Endometrium (tissue), 2 donors: Measurements from ENCODE around the gene PRSS50.

Experiments
- FAIRE-seq: peaks from 2 replicates; lab custom pipeline; 2012; peaks lifted over from hg19 to GRCh38; lab: Jason Lieb, UNC
- donor health status: control.
- donor health status: control.

Gene PRSS50

DNA sequence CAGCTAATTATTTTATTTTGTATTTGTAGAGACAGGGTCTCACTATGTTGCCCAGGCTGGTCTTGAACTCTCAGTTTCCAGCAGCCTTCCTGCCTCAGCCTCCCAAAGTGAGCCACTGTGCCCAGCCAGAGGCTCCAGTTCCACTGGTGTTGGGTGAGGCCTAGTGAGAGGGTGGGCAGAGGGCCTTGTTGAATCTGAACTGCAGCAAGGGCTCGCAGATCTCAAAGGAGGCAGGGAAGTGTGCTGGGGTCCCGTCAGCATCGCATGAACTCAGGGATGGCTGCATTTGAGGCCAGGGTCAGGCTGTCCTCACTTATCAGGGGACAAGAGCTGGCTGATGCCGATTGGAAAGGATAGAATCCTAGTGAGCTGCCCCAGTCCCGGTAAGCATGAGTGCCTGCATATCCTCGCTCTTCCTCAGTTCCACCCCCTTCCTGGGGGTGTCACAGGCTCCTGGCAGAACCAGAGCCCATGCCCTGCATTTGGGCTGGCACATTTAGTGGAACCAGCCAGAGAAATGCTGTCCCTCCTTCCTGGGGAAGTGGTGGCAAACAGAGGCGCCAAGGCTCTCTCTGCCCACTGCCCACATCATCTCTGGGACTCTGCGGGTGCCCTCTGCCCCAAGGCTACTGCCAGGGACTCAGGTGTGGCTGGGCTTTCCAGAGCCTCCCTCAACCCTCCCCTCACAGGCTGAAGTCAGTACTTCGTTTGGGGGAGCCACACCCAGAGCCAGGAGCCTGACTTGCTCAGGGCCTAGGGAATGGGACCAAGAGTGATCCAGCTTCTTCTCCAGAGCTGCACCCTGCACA is 48.3 kb downstream of the PRSS50 start:
- no peak for FAIRE-seq

- no peak for FAIRE-seq
Observed at GRCh38 chr3:46668591-46668990, 49.1 kb downstream of the PRSS50 start.

DNA sequence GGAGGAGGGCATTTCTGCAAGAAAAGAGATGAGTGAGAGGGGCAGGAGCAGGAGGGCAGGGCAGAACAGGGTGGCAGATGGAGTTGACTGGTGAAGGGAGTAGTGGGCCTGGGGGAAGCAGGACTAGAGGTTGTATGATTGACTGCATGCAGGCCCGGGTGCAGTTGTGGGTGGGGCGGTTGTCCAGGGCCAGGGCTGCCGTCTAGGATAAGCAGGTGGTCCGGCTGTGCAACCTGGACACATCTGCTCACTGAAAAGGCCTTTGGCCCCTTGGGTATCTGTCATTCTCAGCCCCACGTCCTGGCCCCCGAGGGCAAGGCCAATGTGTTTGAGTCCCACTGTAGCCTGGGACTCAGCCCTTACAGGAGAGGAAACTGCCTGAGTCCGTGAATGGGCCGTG is 49.6 kb downstream of the PRSS50 start:
- no peak for FAIRE-seq

- FAIRE-seq, result no peak
Observed at GRCh38 chr3:46667657-46668056, 50.0 kb downstream of the PRSS50 start.

GRCh38 chr3:46667061-46667621 is 50.5 kb downstream of the PRSS50 start:
- FAIRE-seq, result no peak

DNA sequence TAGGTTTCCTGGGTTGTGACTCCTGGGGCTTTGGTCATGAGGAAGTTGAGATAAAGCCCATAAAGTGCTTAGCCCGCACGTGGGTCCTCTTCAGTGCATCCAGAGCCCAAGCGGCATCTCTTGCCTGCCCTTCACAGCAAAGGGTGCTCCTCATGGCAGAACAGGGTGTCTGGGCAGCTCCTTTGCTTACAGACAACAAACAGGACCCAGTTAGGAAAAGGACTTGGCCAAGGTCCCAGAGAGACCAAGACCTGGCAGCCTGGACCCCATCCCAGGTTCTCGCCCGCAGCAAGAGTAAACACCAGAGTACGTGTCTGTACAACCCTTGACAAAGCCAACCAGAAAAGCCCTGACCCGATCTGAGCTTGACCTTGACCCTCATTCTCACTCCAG is 51.2 kb downstream of the PRSS50 start:
- FAIRE-seq, result no peak

DNA sequence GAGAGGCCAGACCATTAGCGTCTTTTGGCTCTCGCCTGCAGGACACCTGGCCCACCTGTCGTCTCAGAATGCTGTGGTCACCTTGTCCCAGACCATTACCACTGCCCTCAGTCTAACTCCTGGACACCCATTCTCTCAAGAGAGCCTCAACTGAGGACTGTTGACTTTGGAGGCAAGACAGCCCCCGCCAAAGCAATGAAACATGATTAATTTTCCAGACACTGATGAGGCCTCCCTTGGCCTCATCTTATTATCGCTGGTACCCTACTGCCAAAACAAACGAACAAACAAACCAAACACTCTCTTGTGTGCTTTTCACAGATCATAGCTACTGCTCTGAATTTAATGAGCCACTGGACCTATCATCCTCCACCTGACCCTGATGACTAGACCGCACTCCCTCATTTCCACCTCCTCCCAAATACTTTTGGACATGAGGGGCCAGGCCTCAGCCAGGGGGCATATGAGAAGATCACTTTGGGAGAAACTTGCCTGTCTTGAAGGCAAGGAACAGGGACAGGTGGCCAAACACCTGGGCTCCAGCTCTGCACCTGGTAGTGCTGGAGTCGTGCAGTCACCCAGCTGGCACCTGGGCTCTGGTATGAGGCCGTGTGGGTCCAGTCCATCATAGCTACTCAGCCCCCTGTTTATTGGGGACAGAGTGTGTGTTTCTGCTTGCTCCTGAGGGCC is 51.8 kb downstream of the PRSS50 start:
- FAIRE-seq, result no peak

DNA sequence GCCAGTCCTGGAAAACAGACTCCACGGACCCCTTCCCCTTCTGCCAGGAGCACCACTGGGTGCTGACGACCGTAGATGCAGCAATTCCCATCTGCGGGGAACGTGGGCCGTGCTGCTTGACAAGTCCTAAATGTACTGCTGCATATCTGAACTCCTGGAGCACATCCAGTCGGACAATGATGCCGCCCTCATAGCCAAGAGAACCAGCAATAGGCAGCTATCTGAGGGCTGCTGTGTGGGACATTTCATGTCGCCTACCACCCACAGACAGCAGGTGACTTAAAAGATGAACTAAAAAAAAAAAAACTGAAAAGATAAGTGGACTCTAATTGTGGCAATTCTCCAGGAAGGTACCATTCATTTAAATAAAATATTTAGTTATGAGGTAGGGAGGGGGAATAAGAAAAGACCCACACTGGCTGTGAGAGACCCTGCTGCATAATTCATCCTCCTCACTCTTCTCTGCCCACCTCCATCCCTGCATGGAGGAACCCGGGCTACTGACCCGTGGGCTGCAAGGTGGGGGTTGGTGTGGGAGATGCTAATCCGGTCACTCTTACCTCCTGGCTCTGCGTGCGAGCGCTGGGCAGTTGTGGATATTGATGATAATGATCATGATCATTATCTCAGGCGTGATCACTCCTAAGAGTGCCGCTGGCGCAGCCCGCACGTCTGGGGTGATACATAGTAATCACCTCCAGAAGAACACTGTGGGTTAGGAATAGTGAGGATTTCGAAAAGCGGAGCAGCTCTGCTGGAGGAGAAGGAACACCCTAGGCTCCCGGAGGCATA is 52.5 kb downstream of the PRSS50 start:
- FAIRE-seq, result no peak

DNA sequence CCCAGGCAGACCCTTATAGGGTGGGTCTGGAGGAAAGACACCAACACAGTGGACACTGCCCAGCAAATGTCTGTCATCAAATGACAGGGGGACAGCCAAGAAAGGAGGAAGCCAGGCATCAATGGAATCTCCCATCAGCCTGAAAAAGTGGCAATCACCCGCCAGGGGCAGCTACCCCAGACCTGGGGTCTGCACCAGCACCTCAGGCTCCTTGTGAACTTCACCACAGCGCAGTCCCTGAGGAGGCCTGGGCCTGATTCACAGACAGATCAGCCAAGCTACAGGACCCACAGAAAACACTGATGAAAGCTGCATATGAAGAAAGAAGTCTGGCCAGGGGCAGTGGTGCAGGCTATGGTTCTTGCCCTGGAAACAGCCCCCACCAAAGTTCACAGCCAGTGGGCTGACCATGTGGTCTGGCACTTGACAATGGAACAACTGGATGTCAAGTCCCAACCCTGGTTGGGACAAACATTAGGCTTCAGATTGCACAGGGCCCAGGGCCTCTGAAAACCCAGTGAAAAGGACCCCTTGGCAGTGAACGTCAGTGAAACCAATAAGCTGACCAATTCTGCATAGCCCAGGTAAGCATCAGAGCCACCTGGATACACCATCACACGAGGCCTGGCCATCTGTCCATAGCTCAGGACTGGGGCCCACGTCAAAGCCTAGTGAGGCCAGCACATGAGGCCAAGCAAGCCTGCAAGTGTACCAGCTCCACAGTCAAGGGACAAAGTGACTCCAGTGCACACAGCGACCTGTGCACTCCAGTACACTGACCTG is 53.3 kb downstream of the PRSS50 start:
- no peak for FAIRE-seq

GRCh38 chr3:46663591-46664135 is 54.0 kb downstream of the PRSS50 start:
- no peak for FAIRE-seq

GRCh38 chr3:46662771-46663551 is 54.7 kb downstream of the PRSS50 start:
- no peak for FAIRE-seq
